Gastrocnemius medialis (tissue), 4 donors: ENCODE data around the gene PAX5.
"Not testable (repeated sequence)": the region's sequence is repeated elsewhere in the genome, so short reads cannot be mapped to it uniquely, and the experiment has no call there.

Experiments
- CTCF ChIP-seq, 5 experiments: fragments of 450-650 bp in 3 of 5; fragments of 200-600 bp in 2 of 5; sonication (generic) in 2 of 5; IDR thresholded peaks in 4 of 5; conservative IDR thresholded peaks in 1 of 5; 1 replicate in 4 of 5; 2 replicates in 1 of 5; pipeline ENCODE4 v1.5.1; 2016 to 2019; ENCODE audit warnings: antibody characterized with exemption in 5 of 5, mild to moderate bottlenecking in 3 of 5, moderate library complexity in 3 of 5
- POLR2A ChIP-seq, 2 donors: fragments of 450-650 bp; IDR thresholded peaks; one replicate each; pipeline ENCODE4 v1.6.1; 2017; ENCODE audit warnings: antibody characterized with exemption in 2 of 2, mild to moderate bottlenecking in 2 of 2, moderate library complexity in 2 of 2

- not testable (repeated sequence) for TF ChIP-seq CTCF (IDR thresholded peaks at IDR 0.05 in 4 of 5, conservative IDR thresholded peaks at IDR 0.05 in 1 of 5); POLR2A (IDR thresholded peaks at IDR 0.05)
Observed at GRCh38 chr9:37074790-37075189, 40.7 kb upstream of the PAX5 start.
